Activated B cell treated with CpG ODN at 0.5 μM for 24 hours (primary cell): ENCODE results near the gene CDKAL1. TPM values are rescaled to one million over a fixed set of nuclear protein-coding genes. Genes with fewer than 3 reads are reported as not detected.

Source experiments
- ATAC-seq: fragments of 200-7000 bp; cut with Tn5 transposase; one replicate; pipeline ENCODE4 v1.10.0; 2021; ENCODE audit warnings: low read depth, mild to moderate bottlenecking, moderate library complexity
- CTCF ChIA-PET: fragments of 350-600 bp; sonication (Branson Sonifier 250); formaldehyde crosslinking; loops from one replicate; lab custom pipeline; 2021; ENCODE audit warnings: antibody characterized with exemption; lab: Charles Lee
- POLR2A ChIA-PET: fragments of 350-600 bp; sonication (Branson Sonifier 250); formaldehyde crosslinking; loops from one replicate; lab custom pipeline; 2021; ENCODE audit warnings: antibody characterized with exemption; lab: Charles Lee
- DNase-seq: peaks from one replicate; pipeline ENCODE4 v3.0.0; 2022
- H3K27ac Mint-ChIP-seq: one replicate; pipeline ENCODE4 v1.8.0; 2020; ENCODE audit warnings: mixed read lengths
- H3K27me3 Mint-ChIP-seq: one replicate; pipeline ENCODE4 v1.8.0; 2021; ENCODE audit warnings: mixed read lengths
- H3K36me3 Mint-ChIP-seq: one replicate; pipeline ENCODE4 v1.8.0; 2021; ENCODE audit warnings: low read depth, mixed read lengths
- H3K4me1 Mint-ChIP-seq: one replicate; pipeline ENCODE4 v1.8.0; 2021; ENCODE audit warnings: mixed read lengths
- H3K4me3 Mint-ChIP-seq: one replicate; pipeline ENCODE4 v1.8.0; 2020; ENCODE audit warnings: mild to moderate bottlenecking, mixed read lengths
- H3K9me3 Mint-ChIP-seq: one replicate; pipeline ENCODE4 v1.8.0; 2020; ENCODE audit warnings: mixed read lengths
- intact Hi-C: fragments of 100-400 bp; cut with micrococcal nuclease; formaldehyde crosslinking; loops from one replicate; pipeline ENCODE4 v1.15.1; 2024
- total RNA-seq: library from RNA; stranded (reverse); gene quantifications from 2 replicates; pipeline ENCODE4 v1.2.3, GENCODE V29; 2022
- TF ChIP-seq, protein P1 (sequence below): fragments of 200-600 bp; IDR thresholded peaks from one replicate; pipeline ENCODE4 v1.8.0; 2022; ENCODE audit warnings: antibody characterized with exemption, mild to moderate bottlenecking

The CDKAL1 gene
- total RNA-seq, 1 donor from 2014 or later, result 31.9 TPM

DNA sequence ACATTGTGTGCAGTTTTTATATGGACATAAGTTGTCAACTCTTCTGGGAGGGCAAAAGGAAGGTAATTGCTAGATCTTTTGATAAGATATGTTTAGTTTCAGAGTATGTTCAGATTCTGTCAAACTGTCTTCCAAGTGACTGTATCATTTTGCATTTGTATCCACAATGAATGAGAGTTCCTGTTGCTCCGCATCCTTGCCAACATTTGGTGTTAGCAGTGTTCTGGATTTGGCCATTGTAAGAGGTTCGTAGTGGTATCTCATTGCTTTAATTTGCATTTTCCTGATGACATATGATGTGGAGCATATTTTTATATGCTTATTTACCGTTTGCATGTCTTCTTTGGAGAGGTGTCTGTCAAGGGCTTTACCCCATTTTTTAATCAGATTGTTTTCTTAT lies 150.2 kb downstream of the CDKAL1 start:
- CTCF ChIA-PET, result no interaction called here
- no peak overlapping the region for H3K27ac Mint-ChIP-seq
- H3K4me1 Mint-ChIP-seq, result peaks cover 41% of the 10 kb centered on the region
- intact Hi-C loops, result loop anchor here (10.0 kb wide), 1 partner anchor 910 kb away; the partner anchor contains the start of gene SOX4
- ATAC-seq (no peak), DNase-seq (no peak)
- no peak overlapping the region for H3K4me3 Mint-ChIP-seq
- POLR2A ChIA-PET, result no interaction called here
- H3K9me3 Mint-ChIP-seq, result no peaks in the 10 kb centered on the region
- TF ChIP-seq, protein P1, sequence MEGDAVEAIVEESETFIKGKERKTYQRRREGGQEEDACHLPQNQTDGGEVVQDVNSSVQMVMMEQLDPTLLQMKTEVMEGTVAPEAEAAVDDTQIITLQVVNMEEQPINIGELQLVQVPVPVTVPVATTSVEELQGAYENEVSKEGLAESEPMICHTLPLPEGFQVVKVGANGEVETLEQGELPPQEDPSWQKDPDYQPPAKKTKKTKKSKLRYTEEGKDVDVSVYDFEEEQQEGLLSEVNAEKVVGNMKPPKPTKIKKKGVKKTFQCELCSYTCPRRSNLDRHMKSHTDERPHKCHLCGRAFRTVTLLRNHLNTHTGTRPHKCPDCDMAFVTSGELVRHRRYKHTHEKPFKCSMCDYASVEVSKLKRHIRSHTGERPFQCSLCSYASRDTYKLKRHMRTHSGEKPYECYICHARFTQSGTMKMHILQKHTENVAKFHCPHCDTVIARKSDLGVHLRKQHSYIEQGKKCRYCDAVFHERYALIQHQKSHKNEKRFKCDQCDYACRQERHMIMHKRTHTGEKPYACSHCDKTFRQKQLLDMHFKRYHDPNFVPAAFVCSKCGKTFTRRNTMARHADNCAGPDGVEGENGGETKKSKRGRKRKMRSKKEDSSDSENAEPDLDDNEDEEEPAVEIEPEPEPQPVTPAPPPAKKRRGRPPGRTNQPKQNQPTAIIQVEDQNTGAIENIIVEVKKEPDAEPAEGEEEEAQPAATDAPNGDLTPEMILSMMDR, result no peak
- H3K36me3 Mint-ChIP-seq, result peaks cover 5% of the 10 kb centered on the region
- H3K27me3 Mint-ChIP-seq, result no peaks in the 10 kb centered on the region

DNA sequence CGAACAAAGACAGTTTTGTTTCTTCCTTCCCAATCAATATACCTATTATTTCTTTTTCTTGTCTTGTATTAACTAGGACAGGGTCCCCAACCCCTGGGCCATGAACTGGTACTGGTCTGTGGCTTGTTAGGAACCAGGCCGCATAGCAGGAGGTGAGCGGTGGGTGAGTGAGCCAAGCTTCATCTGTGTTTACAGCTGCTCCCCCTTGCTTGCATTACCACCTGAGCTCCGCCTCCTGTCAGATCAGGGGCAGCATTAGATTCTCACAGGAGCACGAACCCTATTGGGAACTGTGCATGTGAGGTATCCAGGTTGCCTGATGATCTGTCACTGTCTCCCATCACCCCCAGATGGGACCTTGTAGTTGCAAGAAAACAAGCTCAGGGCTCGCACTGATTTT lies 151.9 kb downstream of the CDKAL1 start:
- H3K36me3 Mint-ChIP-seq, result peaks cover 5% of the 10 kb centered on the region
- CTCF ChIA-PET, result no interaction called here
- DNase-seq (no peak), ATAC-seq (no peak)
- no peak overlapping the region for H3K4me3 Mint-ChIP-seq
- H3K27ac Mint-ChIP-seq, result no peak overlapping the region
- POLR2A ChIA-PET, result no interaction called here
- no peaks in the 10 kb centered on the region for H3K27me3 Mint-ChIP-seq
- peaks cover 34% of the 10 kb centered on the region for H3K4me1 Mint-ChIP-seq
- no peaks in the 10 kb centered on the region for H3K9me3 Mint-ChIP-seq
- intact Hi-C loops, result loop anchor here (10.0 kb wide), 1 partner anchor 909 kb away; the partner anchor contains the start of gene SOX4
- TF ChIP-seq, protein P1, result no peak

DNA sequence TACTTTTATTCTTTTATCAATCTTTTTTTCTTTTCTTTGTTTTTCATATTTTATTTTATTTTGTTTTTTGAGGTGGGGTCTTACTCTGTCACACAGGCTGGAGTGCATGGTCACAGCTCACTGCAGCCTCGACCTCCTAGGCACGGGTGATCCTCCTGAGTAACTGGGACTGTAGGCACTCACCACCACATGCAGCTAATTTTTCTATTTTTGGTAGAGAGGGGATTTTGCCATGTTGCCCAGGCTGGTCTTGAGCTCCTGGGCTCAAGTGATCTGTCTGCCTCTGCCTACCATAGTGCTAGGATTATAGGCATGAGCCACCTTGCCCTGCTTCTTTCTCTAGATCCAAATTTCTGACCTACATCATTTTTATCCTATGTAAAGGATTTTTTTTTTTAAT lies 153.2 kb downstream of the CDKAL1 start:
- intact Hi-C loops, result loop anchor here (10.0 kb wide), 1 partner anchor 907 kb away; the partner anchor contains the start of gene SOX4
- H3K4me1 Mint-ChIP-seq, result peaks cover 30% of the 10 kb centered on the region
- ChIA-PET CTCF (no interaction called here), POLR2A (no interaction called here)
- no peaks in the 10 kb centered on the region for H3K9me3 Mint-ChIP-seq
- H3K27me3 Mint-ChIP-seq, result no peaks in the 10 kb centered on the region
- no peak overlapping the region for H3K27ac Mint-ChIP-seq
- H3K36me3 Mint-ChIP-seq, result peaks cover 5% of the 10 kb centered on the region
- H3K4me3 Mint-ChIP-seq, result no peak overlapping the region
- ATAC-seq (peak; percentile 42), DNase-seq (no peak)
- TF ChIP-seq, protein P1, result no peak

DNA sequence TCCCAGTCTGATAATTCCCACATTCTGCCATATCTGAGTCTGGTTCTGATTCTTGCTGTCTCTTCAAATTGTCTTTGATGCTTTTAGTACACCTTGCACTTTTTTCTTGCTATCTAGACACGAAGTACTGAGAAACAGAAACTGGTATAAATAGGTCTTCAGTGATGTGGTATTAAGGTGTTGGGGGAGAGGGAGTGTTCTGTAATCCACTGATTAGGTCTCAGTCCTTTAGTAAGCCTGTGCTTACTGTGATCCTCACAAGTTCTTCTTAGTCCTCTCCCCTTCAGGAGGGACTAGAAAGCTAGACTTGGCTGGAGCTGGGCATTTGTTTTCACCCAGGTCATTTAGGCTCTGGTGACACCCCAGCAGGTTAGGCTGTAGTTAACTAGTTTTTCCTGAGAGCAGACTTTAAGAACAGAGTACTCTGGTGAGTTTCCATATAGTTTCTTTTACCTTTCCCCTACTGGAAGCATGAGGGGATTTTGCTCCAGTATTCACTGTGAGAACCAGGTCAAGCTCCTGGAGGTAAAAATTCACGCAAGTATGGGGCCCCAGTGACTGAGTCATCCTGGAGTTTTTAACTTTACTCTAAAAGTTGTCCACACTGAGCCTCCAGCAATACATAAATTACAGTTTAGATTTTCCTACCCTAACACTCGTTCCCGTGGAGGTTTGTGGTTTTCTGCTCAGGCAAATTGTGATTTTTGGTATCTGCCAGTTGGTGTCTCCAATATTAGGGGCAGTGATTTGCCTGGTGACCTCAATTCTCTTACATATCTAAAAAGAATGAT lies 154.6 kb downstream of the CDKAL1 start:
- Mint-ChIP-seq H3K4me3 (no peak overlapping the region), H3K4me1 (peaks cover 30% of the 10 kb centered on the region), H3K27me3 (no peaks in the 10 kb centered on the region), H3K36me3 (peaks cover 5% of the 10 kb centered on the region), H3K27ac (no peak overlapping the region), H3K9me3 (no peaks in the 10 kb centered on the region)
- ChIA-PET CTCF (no interaction called here), POLR2A (no interaction called here)
- ATAC-seq (no peak), DNase-seq (no peak)
- TF ChIP-seq, protein P1, result no peak
- intact Hi-C loops, result loop anchor here (10.0 kb wide), 1 partner anchor 906 kb away; the partner anchor contains the start of gene SOX4

DNA sequence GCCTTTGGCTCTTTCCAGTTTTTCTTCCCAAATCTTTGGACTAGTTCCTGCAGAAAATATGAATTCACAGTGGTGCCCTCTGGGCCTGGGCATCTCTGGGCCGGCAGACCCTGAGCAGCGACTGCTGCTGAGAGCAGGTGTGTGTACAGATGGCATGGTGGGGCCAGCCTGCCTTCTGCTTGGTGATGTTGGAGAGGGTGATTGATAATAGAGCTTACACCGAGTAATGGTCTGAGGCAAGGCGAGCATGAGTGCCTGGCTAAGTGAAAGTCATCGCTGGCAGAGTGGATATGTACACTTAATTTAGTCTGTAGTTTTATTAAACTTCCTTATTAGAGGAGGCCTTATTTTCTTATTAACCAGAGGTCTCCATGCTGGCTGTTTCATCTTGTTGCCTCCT lies 156.9 kb downstream of the CDKAL1 start:
- no peaks in the 10 kb centered on the region for H3K36me3 Mint-ChIP-seq
- peaks cover 30% of the 10 kb centered on the region for H3K4me1 Mint-ChIP-seq
- CTCF ChIA-PET, result no interaction called here
- TF ChIP-seq, protein P1, result no peak
- DNase-seq (no peak), ATAC-seq (no peak)
- no peak overlapping the region for H3K27ac Mint-ChIP-seq
- intact Hi-C loops, result no loop called here
- no peak overlapping the region for H3K4me3 Mint-ChIP-seq
- POLR2A ChIA-PET, result no interaction called here
- H3K9me3 Mint-ChIP-seq, result no peaks in the 10 kb centered on the region
- no peaks in the 10 kb centered on the region for H3K27me3 Mint-ChIP-seq
